ENCODE data around the gene BABAM2. TPM values are rescaled to one million over a fixed set of nuclear protein-coding genes. Genes with fewer than 3 reads are reported as not detected.

Gene BABAM2
- total RNA-seq, 2 experiments from 2014 or later, result 41.8 to 47.2 TPM

- Mint-ChIP-seq H3K27ac (no peak overlapping the region), H3K9me3 (peaks cover 10% of the 10 kb centered on the region), H3K4me3 (no peak overlapping the region), H3K4me1 (ENCODE audit: low read depth) (peaks cover 2% of the 10 kb centered on the region), H3K27me3 (ENCODE audit: low read depth) (no peaks in the 10 kb centered on the region), H3K36me3 (ENCODE audit: low read depth) (peaks cover 17% of the 10 kb centered on the region)
- CTCF ChIA-PET, result no interaction called here
- DNase-seq, result no peak
- intact Hi-C loops (cut with micrococcal nuclease), result no loop called here
Observed at GRCh38 chr2:28172114-28172898, 281.8 kb downstream of the BABAM2 start.

- Mint-ChIP-seq H3K27me3 (ENCODE audit: low read depth) (no peaks in the 10 kb centered on the region), H3K4me1 (ENCODE audit: low read depth) (peaks cover 3% of the 10 kb centered on the region), H3K9me3 (peaks cover 14% of the 10 kb centered on the region), H3K36me3 (ENCODE audit: low read depth) (peaks cover 17% of the 10 kb centered on the region), H3K4me3 (no peak overlapping the region), H3K27ac (no peak overlapping the region)
- no peak for DNase-seq
- CTCF ChIA-PET, result no interaction called here
- intact Hi-C loops (cut with micrococcal nuclease), result no loop called here
Observed at GRCh38 chr2:28173377-28173776, 282.8 kb downstream of the BABAM2 start.

DNA sequence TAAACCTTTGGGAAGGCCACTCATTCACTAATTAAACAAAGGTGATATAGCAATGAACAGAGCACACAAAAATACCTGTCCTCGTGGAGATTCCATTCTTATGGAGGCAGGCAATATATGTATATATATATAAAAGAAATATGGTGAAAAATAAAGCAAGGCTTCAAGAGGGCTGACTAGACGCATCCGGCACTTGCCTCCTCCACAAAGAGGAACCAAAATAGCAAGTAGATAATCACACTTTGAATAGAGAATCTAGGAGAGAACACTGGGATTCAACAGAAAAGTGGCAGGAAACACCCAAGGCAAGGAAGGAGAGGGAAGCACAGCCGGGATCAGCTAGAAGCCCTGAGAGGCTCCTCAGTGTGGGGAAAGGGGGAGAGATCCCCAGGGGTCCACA is 283.7 kb downstream of the BABAM2 start:
- H3K36me3 Mint-ChIP-seq (ENCODE audit: low read depth), result peaks cover 17% of the 10 kb centered on the region
- CTCF ChIA-PET, result no interaction called here
- intact Hi-C loops (cut with micrococcal nuclease), result no loop called here
- H3K27ac Mint-ChIP-seq, result no peak overlapping the region
- peaks cover 14% of the 10 kb centered on the region for H3K9me3 Mint-ChIP-seq
- no peak overlapping the region for H3K4me3 Mint-ChIP-seq
- DNase-seq, result no peak
- peaks cover 3% of the 10 kb centered on the region for H3K4me1 Mint-ChIP-seq (ENCODE audit: low read depth)
- no peaks in the 10 kb centered on the region for H3K27me3 Mint-ChIP-seq (ENCODE audit: low read depth)

- CTCF ChIA-PET, result no interaction called here
- H3K4me3 Mint-ChIP-seq, result no peak overlapping the region
- H3K9me3 Mint-ChIP-seq, result peaks cover 14% of the 10 kb centered on the region
- H3K27me3 Mint-ChIP-seq (ENCODE audit: low read depth), result no peaks in the 10 kb centered on the region
- intact Hi-C loops (cut with micrococcal nuclease), result no loop called here
- DNase-seq, result no peak
- peaks cover 3% of the 10 kb centered on the region for H3K4me1 Mint-ChIP-seq (ENCODE audit: low read depth)
- no peak overlapping the region for H3K27ac Mint-ChIP-seq
- peaks cover 17% of the 10 kb centered on the region for H3K36me3 Mint-ChIP-seq (ENCODE audit: low read depth)
Observed at GRCh38 chr2:28175028-28175427, 284.5 kb downstream of the BABAM2 start.

GRCh38 chr2:28178946-28179345 is 288.4 kb downstream of the BABAM2 start:
- Mint-ChIP-seq H3K27ac (no peak overlapping the region), H3K4me3 (no peak overlapping the region), H3K9me3 (peaks cover 14% of the 10 kb centered on the region), H3K4me1 (ENCODE audit: low read depth) (peaks cover 3% of the 10 kb centered on the region), H3K36me3 (ENCODE audit: low read depth) (peaks cover 17% of the 10 kb centered on the region), H3K27me3 (ENCODE audit: low read depth) (no peaks in the 10 kb centered on the region)
- intact Hi-C loops (cut with micrococcal nuclease), result no loop called here
- no peak for DNase-seq
- CTCF ChIA-PET, result interaction anchor here (0.7 to 1.0 kb wide), 2 partner anchors 10 to 174 kb away, joined by 3 to 5 read pairs; no protein-coding TSS in a partner anchor

GRCh38 chr2:28181801-28182200 is 291.3 kb downstream of the BABAM2 start:
- intact Hi-C loops (cut with micrococcal nuclease), result no loop called here
- H3K27me3 Mint-ChIP-seq (ENCODE audit: low read depth), result no peaks in the 10 kb centered on the region
- H3K9me3 Mint-ChIP-seq, result peaks cover 8% of the 10 kb centered on the region
- DNase-seq, result no peak
- no peak overlapping the region for H3K27ac Mint-ChIP-seq
- H3K4me3 Mint-ChIP-seq, result no peak overlapping the region
- peaks cover 3% of the 10 kb centered on the region for H3K4me1 Mint-ChIP-seq (ENCODE audit: low read depth)
- peaks cover 5% of the 10 kb centered on the region for H3K36me3 Mint-ChIP-seq (ENCODE audit: low read depth)
- CTCF ChIA-PET, result no interaction called here

- no peaks in the 10 kb centered on the region for H3K27me3 Mint-ChIP-seq (ENCODE audit: low read depth)
- H3K4me1 Mint-ChIP-seq (ENCODE audit: low read depth), result peaks cover under 1% of the 10 kb centered on the region
- no peak overlapping the region for H3K4me3 Mint-ChIP-seq
- DNase-seq, result no peak
- H3K27ac Mint-ChIP-seq, result no peak overlapping the region
- CTCF ChIA-PET, result no interaction called here
- intact Hi-C loops (cut with micrococcal nuclease), result no loop called here
- peaks cover 3% of the 10 kb centered on the region for H3K9me3 Mint-ChIP-seq
- peaks cover 3% of the 10 kb centered on the region for H3K36me3 Mint-ChIP-seq (ENCODE audit: low read depth)
Observed at GRCh38 chr2:28182348-28182747, 291.8 kb downstream of the BABAM2 start.

DNA sequence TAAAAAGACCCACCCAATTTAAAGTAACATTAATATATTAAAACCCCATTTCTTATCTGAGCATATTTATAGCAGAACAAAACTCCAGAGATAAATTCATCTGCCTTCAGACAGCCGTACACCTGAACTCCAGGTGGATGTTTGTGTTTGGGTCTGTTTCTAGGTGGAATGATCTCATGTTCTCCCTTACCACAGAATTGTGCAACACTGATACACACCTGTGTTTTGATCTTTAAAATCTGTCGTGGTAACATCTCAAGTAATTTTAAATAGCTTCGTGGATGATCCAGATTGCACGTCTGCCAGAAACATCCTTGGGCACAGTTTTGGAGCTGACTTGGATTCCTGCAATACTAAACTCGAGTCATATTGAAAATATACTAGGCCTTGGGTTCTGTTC is 294.6 kb downstream of the BABAM2 start:
- no peak overlapping the region for H3K27ac Mint-ChIP-seq
- H3K27me3 Mint-ChIP-seq (ENCODE audit: low read depth), result no peaks in the 10 kb centered on the region
- intact Hi-C loops (cut with micrococcal nuclease), result no loop called here
- no peak for DNase-seq
- no peak overlapping the region for H3K4me3 Mint-ChIP-seq
- H3K4me1 Mint-ChIP-seq (ENCODE audit: low read depth), result no peaks in the 10 kb centered on the region
- peaks cover 3% of the 10 kb centered on the region for H3K36me3 Mint-ChIP-seq (ENCODE audit: low read depth)
- CTCF ChIA-PET, result interaction anchor here (0.7 kb wide), 1 partner anchor 1506 kb away, joined by 3 read pairs; no protein-coding TSS in a partner anchor
- no peaks in the 10 kb centered on the region for H3K9me3 Mint-ChIP-seq

- H3K4me3 Mint-ChIP-seq, result no peak overlapping the region
Observed at GRCh38 chr2:28185891-28186290, 295.4 kb downstream of the BABAM2 start.

DNA sequence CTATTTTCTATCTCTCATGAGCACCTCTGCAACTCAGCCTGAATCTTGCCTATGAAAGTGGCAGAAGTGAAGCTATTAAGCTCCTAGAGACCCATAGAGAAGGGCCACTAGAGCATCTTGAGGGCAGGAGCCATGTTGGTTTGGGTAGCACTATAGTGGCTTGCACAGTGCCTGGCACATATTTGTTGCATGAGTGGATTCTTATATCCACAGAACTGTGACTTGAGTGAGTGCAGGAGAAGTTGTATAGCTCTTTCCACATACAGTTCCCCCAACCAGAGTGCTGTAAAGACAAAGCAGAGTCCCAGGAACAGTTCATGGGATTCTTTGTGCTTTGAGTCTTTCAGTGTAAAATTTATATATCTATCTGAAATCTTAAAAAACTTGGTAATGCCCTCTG is 296.7 kb downstream of the BABAM2 start:
- H3K9me3 Mint-ChIP-seq, result no peaks in the 10 kb centered on the region
- no peak overlapping the region for H3K27ac Mint-ChIP-seq
- peaks cover 3% of the 10 kb centered on the region for H3K36me3 Mint-ChIP-seq (ENCODE audit: low read depth)
- no peak for DNase-seq
- intact Hi-C loops (cut with micrococcal nuclease), result no loop called here
- no peaks in the 10 kb centered on the region for H3K4me1 Mint-ChIP-seq (ENCODE audit: low read depth)
- no peak overlapping the region for H3K4me3 Mint-ChIP-seq
- H3K27me3 Mint-ChIP-seq (ENCODE audit: low read depth), result no peaks in the 10 kb centered on the region
- CTCF ChIA-PET, result no interaction called here

More at GRCh38 chr2:28185891-28186290, 295.4 kb downstream of the BABAM2 start:
- no peak overlapping the region for H3K27ac Mint-ChIP-seq
- H3K9me3 Mint-ChIP-seq, result no peaks in the 10 kb centered on the region
- H3K27me3 Mint-ChIP-seq (ENCODE audit: low read depth), result no peaks in the 10 kb centered on the region
- peaks cover 3% of the 10 kb centered on the region for H3K36me3 Mint-ChIP-seq (ENCODE audit: low read depth)
- H3K4me1 Mint-ChIP-seq (ENCODE audit: low read depth), result no peaks in the 10 kb centered on the region
- CTCF ChIA-PET, result no interaction called here
- intact Hi-C loops (cut with micrococcal nuclease), result no loop called here
- no peak for DNase-seq

- Mint-ChIP-seq H3K4me1 (ENCODE audit: low read depth) (no peaks in the 10 kb centered on the region), H3K27me3 (ENCODE audit: low read depth) (no peaks in the 10 kb centered on the region), H3K4me3 (no peak overlapping the region), H3K9me3 (no peaks in the 10 kb centered on the region), H3K36me3 (ENCODE audit: low read depth) (peaks cover 3% of the 10 kb centered on the region), H3K27ac (no peak overlapping the region)
- no peak for DNase-seq
- CTCF ChIA-PET, result interaction anchor here (1.0 kb wide), 1 partner anchor 9 kb away, joined by 5 read pairs; no protein-coding TSS in a partner anchor
- intact Hi-C loops (cut with micrococcal nuclease), result no loop called here
Observed at GRCh38 chr2:28188436-28188835, 297.9 kb downstream of the BABAM2 start.

- Mint-ChIP-seq H3K27me3 (ENCODE audit: low read depth) (no peaks in the 10 kb centered on the region), H3K27ac (no peak overlapping the region), H3K36me3 (ENCODE audit: low read depth) (no peaks in the 10 kb centered on the region), H3K9me3 (no peaks in the 10 kb centered on the region), H3K4me3 (no peak overlapping the region), H3K4me1 (ENCODE audit: low read depth) (peaks cover 4% of the 10 kb centered on the region)
- no peak for DNase-seq
- intact Hi-C loops (cut with micrococcal nuclease), result no loop called here
- CTCF ChIA-PET, result interaction anchor here (0.6 kb wide), 1 partner anchor 1285 kb away, joined by 4 read pairs; no protein-coding TSS in a partner anchor
Observed at GRCh38 chr2:28193630-28194403, 303.3 kb downstream of the BABAM2 start.
